Measurements from ENCODE around the gene F9. TPM values are rescaled to one million over a fixed set of nuclear protein-coding genes. Genes with fewer than 3 reads are reported as not detected.

The F9 gene
- total RNA-seq (2022) (not detected in 2 replicates), Bru-seq, nascent RNA (not detected), BruChase-seq, experiment 1, labeled RNA remaining after a 6-hour chase (not detected), BruChase-seq, experiment 2, labeled RNA remaining after a 2-hour chase (not detected)
- long read RNA-seq: 0 reads

DNA sequence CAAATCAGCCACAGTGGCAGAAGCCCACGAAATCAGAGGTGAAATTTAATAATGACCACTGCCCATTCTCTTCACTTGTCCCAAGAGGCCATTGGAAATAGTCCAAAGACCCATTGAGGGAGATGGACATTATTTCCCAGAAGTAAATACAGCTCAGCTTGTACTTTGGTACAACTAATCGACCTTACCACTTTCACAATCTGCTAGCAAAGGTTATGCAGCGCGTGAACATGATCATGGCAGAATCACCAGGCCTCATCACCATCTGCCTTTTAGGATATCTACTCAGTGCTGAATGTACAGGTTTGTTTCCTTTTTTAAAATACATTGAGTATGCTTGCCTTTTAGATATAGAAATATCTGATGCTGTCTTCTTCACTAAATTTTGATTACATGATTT is at the start of gene F9:
TSS of gene F9 (plus strand) at position 190 of the 400 bp plus-strand sequence. CDS start at position 216, 26 bp downstream.
- CTCF ChIA-PET: no interaction called here
- intact Hi-C loops (cut with micrococcal nuclease; ENCODE audit: unreplicated experiment): no loop called here
- BruUV-seq (replicated peaks): no TSS peak
- H3K9me3 Mint-ChIP-seq (ENCODE audit: low read depth, unreplicated experiment): peaks cover 9% of the 10 kb centered on the region
- no peak for TF ChIP-seq CTCF (IDR thresholded peaks at IDR 0.05; ENCODE audit: unreplicated experiment)
- H3K4me3 Mint-ChIP-seq (ENCODE audit: low read depth, unreplicated experiment): no peak within 1 kb of the TSS
- no peaks in the 10 kb centered on the region for H3K27me3 Mint-ChIP-seq (ENCODE audit: unreplicated experiment)
- H3K27ac Mint-ChIP-seq (ENCODE audit: unreplicated experiment): no peak within 1 kb of the TSS
- no peak for DNase-seq
- H3K36me3 Mint-ChIP-seq (ENCODE audit: insufficient read depth, unreplicated experiment): no peaks in the 10 kb centered on the region
- no peaks in the 10 kb centered on the region for H3K4me1 Mint-ChIP-seq (ENCODE audit: low read depth, unreplicated experiment)

DNA sequence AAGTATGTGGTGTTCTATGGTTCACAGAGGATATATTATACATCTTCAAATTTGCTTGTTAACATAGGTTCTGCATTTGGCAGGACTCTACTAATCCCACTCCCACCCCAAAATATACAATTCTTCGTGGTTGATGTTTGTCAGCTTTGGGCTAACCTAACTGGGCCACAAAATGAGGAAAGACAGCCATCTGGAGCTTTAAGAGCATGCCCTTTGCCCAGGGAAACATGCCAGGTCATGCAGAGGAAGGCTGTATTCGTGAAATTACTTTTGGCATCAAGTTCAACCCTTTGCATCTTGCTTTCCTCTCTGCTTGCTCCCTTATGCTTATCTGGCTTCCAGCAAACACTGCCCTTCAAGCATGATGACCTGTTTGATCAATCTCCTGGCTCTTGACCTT is 46.8 kb upstream of the F9 start:
- DNase-seq: no peak
- CTCF ChIA-PET: no interaction called here
- TF ChIP-seq CTCF (IDR thresholded peaks at IDR 0.05; ENCODE audit: unreplicated experiment): no peak
- intact Hi-C loops (cut with micrococcal nuclease; ENCODE audit: unreplicated experiment): no loop called here
- no peaks in the 10 kb centered on the region for H3K27me3 Mint-ChIP-seq (ENCODE audit: unreplicated experiment)
- H3K4me3 Mint-ChIP-seq (ENCODE audit: low read depth, unreplicated experiment): no peak overlapping the region
- no peaks in the 10 kb centered on the region for H3K36me3 Mint-ChIP-seq (ENCODE audit: insufficient read depth, unreplicated experiment)
- no TSS peak for BruUV-seq (replicated peaks)
- H3K27ac Mint-ChIP-seq (ENCODE audit: unreplicated experiment): no peak overlapping the region
- no peaks in the 10 kb centered on the region for H3K4me1 Mint-ChIP-seq (ENCODE audit: low read depth, unreplicated experiment)
- peaks cover 15% of the 10 kb centered on the region for H3K9me3 Mint-ChIP-seq (ENCODE audit: low read depth, unreplicated experiment)

- Mint-ChIP-seq H3K4me3 (ENCODE audit: low read depth, unreplicated experiment) (no peak overlapping the region), H3K27me3 (ENCODE audit: unreplicated experiment) (no peaks in the 10 kb centered on the region), H3K4me1 (ENCODE audit: low read depth, unreplicated experiment) (no peaks in the 10 kb centered on the region), H3K27ac (ENCODE audit: unreplicated experiment) (no peak overlapping the region), H3K9me3 (ENCODE audit: low read depth, unreplicated experiment) (peaks cover 15% of the 10 kb centered on the region), H3K36me3 (ENCODE audit: insufficient read depth, unreplicated experiment) (no peaks in the 10 kb centered on the region)
- no TSS peak for BruUV-seq (replicated peaks)
- CTCF ChIA-PET: no interaction called here
- intact Hi-C loops (cut with micrococcal nuclease; ENCODE audit: unreplicated experiment): no loop called here
- no peak for TF ChIP-seq CTCF (IDR thresholded peaks at IDR 0.05; ENCODE audit: unreplicated experiment)
- no peak for DNase-seq
These were observed 45.9 kb upstream of the F9 start for GRCh38 chrX:139484591-139484990.

GRCh38 chrX:139495324-139495723 is 35.2 kb upstream of the F9 start:
- H3K27ac Mint-ChIP-seq (ENCODE audit: unreplicated experiment): no peak overlapping the region
- TF ChIP-seq CTCF (IDR thresholded peaks at IDR 0.05; ENCODE audit: unreplicated experiment): no peak
- H3K36me3 Mint-ChIP-seq (ENCODE audit: insufficient read depth, unreplicated experiment): no peaks in the 10 kb centered on the region
- no peak overlapping the region for H3K4me3 Mint-ChIP-seq (ENCODE audit: low read depth, unreplicated experiment)
- H3K4me1 Mint-ChIP-seq (ENCODE audit: low read depth, unreplicated experiment): no peaks in the 10 kb centered on the region
- DNase-seq: no peak
- peaks cover 3% of the 10 kb centered on the region for H3K9me3 Mint-ChIP-seq (ENCODE audit: low read depth, unreplicated experiment)
- CTCF ChIA-PET: no interaction called here
- BruUV-seq (replicated peaks): no TSS peak
- H3K27me3 Mint-ChIP-seq (ENCODE audit: unreplicated experiment): no peaks in the 10 kb centered on the region
- intact Hi-C loops (cut with micrococcal nuclease; ENCODE audit: unreplicated experiment): no loop called here

Measured in Calu3 (cell line).